Right lobe of liver (tissue), 6 donors: ENCODE data around the gene MFAP4. TPM values are rescaled to one million over a fixed set of nuclear protein-coding genes. Genes with fewer than 3 reads are reported as not detected.
A peak's percentile ranks its signal among the peaks of the same experiment; 100 is the strongest.

Experiments
- ATAC-seq, 4 donors: fragments of 200-7000 bp; cut with Tn5 transposase; one replicate each; pipeline ENCODE4 v1.9.1; 2020; ENCODE audit warnings: mild to moderate bottlenecking in 4 of 4, moderate library complexity in 4 of 4
- DNase-seq, 3 donors: peaks; one replicate each; pipeline ENCODE4 v3.0.0-alpha.2; 2020
- H3K27ac ChIP-seq, 3 donors: fragments of 200-600 bp; one replicate each; pipeline ENCODE4 v1.8.0; 2022
- H3K27me3 ChIP-seq, 2 donors: fragments of 200-600 bp; one replicate each; pipeline ENCODE4 v1.8.0; 2022
- H3K36me3 ChIP-seq, 4 donors: fragments of 200-600 bp; sonication (generic) in 1 of 4; one replicate each; pipeline versions ENCODE4 v1.5.1 to v1.8.0; 2017 to 2022; ENCODE audit warnings: control low read depth in 1 of 4
- H3K4me1 ChIP-seq, 4 donors: fragments of 200-600 bp; sonication (generic) in 1 of 4; one replicate each; pipeline versions ENCODE4 v1.5.1 to v1.8.0; 2017 to 2022; ENCODE audit warnings: control low read depth in 1 of 4
- H3K4me3 ChIP-seq, 3 donors: fragments of 200-600 bp; one replicate each; pipeline ENCODE4 v1.8.0; 2022
- H3K9me3 ChIP-seq, 4 donors: fragments of 200-600 bp; sonication (generic) in 1 of 4; one replicate each; pipeline versions ENCODE4 v1.5.1 to v1.8.0; 2017 to 2022; ENCODE audit warnings: control low read depth in 1 of 4
- POLR2A ChIP-seq: fragments of 450-650 bp; IDR thresholded peaks from one replicate; pipeline ENCODE4 v1.6.1; 2017; ENCODE audit warnings: antibody characterized with exemption, mild to moderate bottlenecking
- WGBS: methylation state at CpG from one replicate; pipeline ENCODE4 v1.1.6; 2018; ENCODE audit warnings: low coverage, low lambda C conversion rate; ENCODE audit not compliant: insufficient coverage; ENCODE audit errors: missing lambda C conversion rate; 5-methylcytosine and 5-hydroxymethylcytosine counted together
- intact Hi-C, 2 donors: fragments of 100-400 bp; cut with DNase I; formaldehyde crosslinking; loops; one replicate each; pipeline versions ENCODE4 v1.11.2 to v1.14.1; 2022
- total RNA-seq, 6 experiments: library from RNA; depleted of rRNA in 2 of 6; stranded (reverse); fragments of >200 nt in 2 of 6; fragmentation: NEBNext Ultra II Directional in 3 of 6; extraction: Animal tissue kit (Norgen Biotek cat#: 25700) in 3 of 6; gene quantifications; one replicate each; pipeline versions ENCODE4 v1.1.0 to v1.2.4, GENCODE V29; 2016 to 2023
- TF ChIP-seq, protein P1 (sequence below), 4 donors: fragments of 200-600 bp in 3 of 4; fragments of 450-650 bp in 1 of 4; IDR thresholded peaks; one replicate each; pipeline versions ENCODE4 v1.5.1 to v1.8.0; 2016 to 2022; ENCODE audit warnings: antibody characterized with exemption in 4 of 4, mild to moderate bottlenecking in 2 of 4
- donor health status: DM: no; HTN: yes; CAD: no.
- donor health status: DM: no; HTN: no; CAD: no.
- donor health status: DM: no; HTN: no; CAD: no.
- donor health status: DM: no; HTN: yes; CAD: no.
- donor health status: DM: no; HTN: yes; CAD: no.

The MFAP4 gene
- total RNA-seq, 6 experiments from 2014 or later: 2.3 to 12.0 (median 6.5) TPM

DNA sequence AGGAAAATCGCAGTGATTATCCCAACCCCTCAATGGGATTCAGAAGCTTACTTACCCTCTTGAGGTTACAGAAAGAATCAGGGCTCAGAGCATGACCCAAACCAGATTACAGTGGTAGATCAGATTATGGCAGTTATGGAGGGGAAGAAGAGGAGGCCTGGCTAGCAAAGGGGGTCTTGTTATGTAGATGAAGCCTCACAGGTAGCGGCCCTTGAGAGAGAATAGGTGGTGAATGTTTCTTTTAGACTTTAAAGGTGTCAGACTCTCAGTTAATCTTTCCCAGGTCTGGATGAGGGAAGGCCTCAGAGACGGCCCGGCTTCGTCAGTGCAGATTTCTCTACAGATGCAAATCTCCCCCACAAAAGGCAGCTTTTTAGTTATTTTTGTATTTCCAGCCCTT, 39.6 kb upstream of the MFAP4 start:
- intact Hi-C loops: no loop called here
- H3K9me3 ChIP-seq: no peaks in the 10 kb centered on the region
- no peak for ATAC-seq
- TF ChIP-seq, protein P1, sequence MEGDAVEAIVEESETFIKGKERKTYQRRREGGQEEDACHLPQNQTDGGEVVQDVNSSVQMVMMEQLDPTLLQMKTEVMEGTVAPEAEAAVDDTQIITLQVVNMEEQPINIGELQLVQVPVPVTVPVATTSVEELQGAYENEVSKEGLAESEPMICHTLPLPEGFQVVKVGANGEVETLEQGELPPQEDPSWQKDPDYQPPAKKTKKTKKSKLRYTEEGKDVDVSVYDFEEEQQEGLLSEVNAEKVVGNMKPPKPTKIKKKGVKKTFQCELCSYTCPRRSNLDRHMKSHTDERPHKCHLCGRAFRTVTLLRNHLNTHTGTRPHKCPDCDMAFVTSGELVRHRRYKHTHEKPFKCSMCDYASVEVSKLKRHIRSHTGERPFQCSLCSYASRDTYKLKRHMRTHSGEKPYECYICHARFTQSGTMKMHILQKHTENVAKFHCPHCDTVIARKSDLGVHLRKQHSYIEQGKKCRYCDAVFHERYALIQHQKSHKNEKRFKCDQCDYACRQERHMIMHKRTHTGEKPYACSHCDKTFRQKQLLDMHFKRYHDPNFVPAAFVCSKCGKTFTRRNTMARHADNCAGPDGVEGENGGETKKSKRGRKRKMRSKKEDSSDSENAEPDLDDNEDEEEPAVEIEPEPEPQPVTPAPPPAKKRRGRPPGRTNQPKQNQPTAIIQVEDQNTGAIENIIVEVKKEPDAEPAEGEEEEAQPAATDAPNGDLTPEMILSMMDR (IDR thresholded peaks at IDR 0.05): no peak
- TF ChIP-seq POLR2A: no peak
- no peaks in the 10 kb centered on the region for H3K27me3 ChIP-seq
- H3K4me3 ChIP-seq: no peak overlapping the region
- peaks cover 0 to 11% (median 4%) of the 10 kb centered on the region in 4 donors for H3K4me1 ChIP-seq
- H3K36me3 ChIP-seq: no peaks in the 10 kb centered on the region
- DNase-seq: no peak
- WGBS: 84% methylated on average over 4 of the region's 5 CpGs
- no peak overlapping the region for H3K27ac ChIP-seq

DNA sequence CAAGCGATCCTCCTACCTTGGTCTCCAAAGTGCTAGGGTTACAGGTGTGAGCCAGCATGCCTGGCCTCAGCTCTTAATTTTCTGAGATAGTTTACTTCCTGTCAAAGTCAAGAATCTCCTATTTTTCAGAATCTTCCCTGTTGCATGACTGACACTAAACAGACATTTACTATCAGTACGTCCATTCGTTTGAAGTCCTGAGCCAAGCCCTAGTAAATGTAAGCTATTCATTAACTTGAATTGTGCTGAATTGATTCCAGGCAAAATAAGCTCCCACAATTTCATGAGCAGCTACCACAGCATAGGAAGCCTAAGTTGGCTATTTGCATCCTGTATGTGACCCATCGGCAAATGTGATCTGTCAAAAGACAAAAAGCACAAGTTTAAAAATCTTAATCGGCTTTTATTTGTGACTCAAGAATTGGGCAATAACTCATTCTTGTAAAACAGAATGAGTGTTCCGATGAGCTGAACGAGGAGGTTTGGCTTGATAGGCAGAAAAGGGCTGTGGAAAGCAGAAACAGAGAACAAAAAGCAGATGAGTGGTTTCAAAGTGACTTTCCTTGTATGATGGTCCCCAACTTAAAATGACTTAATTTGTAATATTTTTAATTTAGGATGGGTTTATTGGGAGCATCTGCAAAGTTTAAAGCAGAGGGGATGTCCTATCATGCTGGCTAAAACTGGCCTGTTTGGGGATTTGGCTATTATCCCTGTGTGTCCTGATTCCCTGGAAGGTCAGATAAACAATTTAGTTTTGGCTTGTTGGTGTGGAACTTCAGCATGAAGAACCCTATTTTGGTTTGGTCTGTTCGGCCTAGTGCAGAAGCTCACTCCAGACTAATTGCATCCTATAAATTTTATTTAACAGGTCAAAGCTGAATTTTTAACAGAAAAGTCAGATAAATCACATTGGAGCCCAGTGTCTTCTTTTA, 38.2 kb upstream of the MFAP4 start:
- peak; percentile 65 to 84 (median 75) for ATAC-seq
- no peak overlapping the region for H3K27ac ChIP-seq
- no peaks in the 10 kb centered on the region for H3K9me3 ChIP-seq
- intact Hi-C loops: no loop called here
- no peak for DNase-seq
- H3K4me1 ChIP-seq: peaks cover 0 to 11% (median 4%) of the 10 kb centered on the region in 4 donors
- H3K36me3 ChIP-seq: no peaks in the 10 kb centered on the region
- 36% methylated on average over 8 of the region's 8 CpGs for WGBS
- no peak for TF ChIP-seq POLR2A
- TF ChIP-seq, protein P1 (IDR thresholded peaks at IDR 0.05): no peak
- H3K4me3 ChIP-seq: no peak overlapping the region
- H3K27me3 ChIP-seq: no peaks in the 10 kb centered on the region

DNA sequence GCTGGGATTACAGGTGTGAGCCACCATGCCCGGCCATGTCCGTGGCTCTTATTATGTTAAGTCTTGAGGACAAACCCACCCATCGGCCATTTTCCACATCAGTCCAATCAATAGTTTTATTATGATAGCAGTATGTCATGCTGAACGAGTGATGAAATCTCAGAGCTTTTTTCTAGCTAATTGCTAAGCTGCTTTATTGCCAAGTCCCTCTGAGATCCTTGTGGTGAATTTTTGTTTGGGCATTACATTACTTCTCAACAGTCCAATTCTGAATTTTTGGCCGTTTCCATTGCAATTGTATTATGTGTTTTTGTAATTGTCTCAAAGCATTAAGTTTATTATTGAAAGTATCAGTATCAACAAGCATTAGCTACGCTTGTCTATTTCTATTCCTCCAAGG, 34.9 kb upstream of the MFAP4 start:
- no peaks in the 10 kb centered on the region for H3K27me3 ChIP-seq
- WGBS: 91% methylated on average over 5 of the region's 6 CpGs
- TF ChIP-seq, protein P1 (IDR thresholded peaks at IDR 0.05): no peak
- no peak for TF ChIP-seq POLR2A
- no peaks in the 10 kb centered on the region for H3K9me3 ChIP-seq
- no peak for ATAC-seq
- no peak overlapping the region for H3K27ac ChIP-seq
- intact Hi-C loops: no loop called here
- H3K36me3 ChIP-seq: no peaks in the 10 kb centered on the region
- H3K4me1 ChIP-seq: peaks cover 0 to 11% (median 4%) of the 10 kb centered on the region in 4 donors
- no peak overlapping the region for H3K4me3 ChIP-seq
- no peak for DNase-seq

DNA sequence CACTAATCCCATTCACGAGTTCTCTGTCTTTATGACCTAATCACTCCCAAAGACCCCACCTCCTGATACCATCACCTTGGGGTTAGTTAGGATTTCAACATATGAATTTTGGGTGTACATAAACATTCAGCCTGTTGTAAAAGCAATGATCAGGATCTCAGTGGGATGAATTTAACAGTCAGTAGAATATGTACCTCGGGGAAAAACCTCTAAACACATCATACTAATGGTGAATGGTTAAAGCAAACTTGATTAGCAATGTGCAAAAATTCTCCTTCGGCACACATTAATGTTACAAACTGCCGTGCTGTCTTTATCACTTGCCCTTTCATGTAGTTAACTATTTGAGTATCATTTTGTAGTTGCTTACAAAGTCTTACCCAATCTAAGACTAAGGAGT, 34.2 kb upstream of the MFAP4 start:
- 85% methylated on average over 4 of the region's 4 CpGs for WGBS
- H3K4me3 ChIP-seq: no peak overlapping the region
- intact Hi-C loops: no loop called here
- DNase-seq (no peak), ATAC-seq (no peak)
- no peaks in the 10 kb centered on the region for H3K27me3 ChIP-seq
- H3K27ac ChIP-seq: no peak overlapping the region
- no peaks in the 10 kb centered on the region for H3K9me3 ChIP-seq
- peaks cover 0 to 11% (median 4%) of the 10 kb centered on the region in 4 donors for H3K4me1 ChIP-seq
- TF ChIP-seq, protein P1 (IDR thresholded peaks at IDR 0.05): no peak
- TF ChIP-seq POLR2A: no peak
- no peaks in the 10 kb centered on the region for H3K36me3 ChIP-seq
